ENCODE results near the gene FNBP1.

Gene FNBP1

DNA sequence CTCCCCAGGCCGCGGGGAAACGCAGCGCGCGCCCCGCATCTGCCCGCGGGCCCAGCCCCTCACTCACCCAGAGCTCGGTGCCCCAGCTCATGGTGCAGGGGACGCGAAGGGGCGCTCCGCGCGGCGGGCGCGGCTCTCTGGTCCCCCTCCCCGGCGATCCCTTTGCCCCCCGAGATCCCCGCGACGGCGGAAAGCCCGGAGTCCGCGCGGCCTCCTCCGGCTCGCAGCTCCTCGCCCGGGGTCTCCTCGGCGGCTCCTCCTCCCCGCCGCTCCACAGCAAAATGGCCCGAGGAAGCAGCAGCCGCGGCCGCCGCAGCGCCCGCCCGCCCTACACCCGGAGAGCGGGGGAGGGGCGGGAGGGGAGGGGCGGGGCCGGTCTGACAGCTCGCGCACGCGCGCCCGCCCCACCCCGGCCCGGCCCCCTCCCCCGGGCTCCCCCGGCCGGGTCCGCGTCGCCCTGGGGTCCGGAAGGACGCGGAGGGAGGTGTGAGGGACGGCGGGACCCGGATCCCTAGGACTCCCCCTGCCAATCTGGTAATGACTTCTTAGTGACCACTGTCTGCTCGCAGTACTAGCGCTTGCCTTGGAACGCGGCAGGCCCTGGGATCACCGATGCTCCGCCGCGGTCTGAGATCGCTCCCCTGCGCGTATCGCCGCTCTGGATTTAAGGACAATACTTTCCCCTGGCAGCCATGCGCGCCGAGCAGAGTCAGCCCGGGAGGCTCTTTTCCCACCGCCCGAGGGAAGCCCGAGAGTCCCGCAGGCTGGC, at the start of gene FNBP1:
TSS of gene FNBP1 (minus strand) at position 305 of the 769 bp plus-strand sequence. CDS start at position 91, 214 bp downstream.
- H3K27me3 ChIP-seq (ENCODE audit: control insufficient read depth, insufficient read depth, low read length) = peaks cover 17% of the 10 kb centered on the region
- peak within 1 kb of the TSS; percentile 47 for H3K9ac ChIP-seq (ENCODE audit: low read depth, low read length)
- H3K27ac ChIP-seq (ENCODE audit: low read depth, low read length) = peak within 1 kb of the TSS; percentile 78
- peak within 1 kb of the TSS; percentile 90 for H3K4me3 ChIP-seq (ENCODE audit: low read depth, low read length)
- peaks cover 16% of the 10 kb centered on the region for H3K4me1 ChIP-seq (ENCODE audit: control insufficient read depth, insufficient read depth, low read length)
- H3K9me3 ChIP-seq (ENCODE audit: control insufficient read depth, insufficient read depth, low read length) = no peaks in the 10 kb centered on the region
- no peaks in the 10 kb centered on the region for H3K36me3 ChIP-seq (ENCODE audit: control insufficient read depth, insufficient read depth, low read length)

DNA sequence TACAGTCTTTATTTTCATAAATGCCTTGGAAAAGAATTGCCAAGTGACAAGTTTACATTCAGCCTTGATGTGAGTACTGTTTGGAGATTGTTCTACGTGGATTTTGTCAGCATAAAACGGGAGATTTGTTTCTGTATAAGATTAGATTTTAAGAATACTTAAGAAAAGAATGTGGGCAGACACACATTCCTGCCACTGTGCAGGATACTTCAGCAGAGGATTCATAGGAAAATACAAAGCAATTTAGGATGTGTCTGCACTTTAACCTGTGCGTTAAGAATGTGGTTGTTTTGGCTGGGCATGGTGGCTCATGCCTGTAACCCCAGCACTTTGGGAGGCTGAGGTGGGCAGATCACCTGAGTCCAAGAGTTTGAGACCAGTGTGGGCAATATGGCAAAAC, 47.9 kb upstream of the FNBP1 start:
- peaks cover 65% of the 10 kb centered on the region for H3K36me3 ChIP-seq (ENCODE audit: control insufficient read depth, insufficient read depth, low read length)
- H3K9ac ChIP-seq (ENCODE audit: low read depth, low read length) = no peak overlapping the region

DNA sequence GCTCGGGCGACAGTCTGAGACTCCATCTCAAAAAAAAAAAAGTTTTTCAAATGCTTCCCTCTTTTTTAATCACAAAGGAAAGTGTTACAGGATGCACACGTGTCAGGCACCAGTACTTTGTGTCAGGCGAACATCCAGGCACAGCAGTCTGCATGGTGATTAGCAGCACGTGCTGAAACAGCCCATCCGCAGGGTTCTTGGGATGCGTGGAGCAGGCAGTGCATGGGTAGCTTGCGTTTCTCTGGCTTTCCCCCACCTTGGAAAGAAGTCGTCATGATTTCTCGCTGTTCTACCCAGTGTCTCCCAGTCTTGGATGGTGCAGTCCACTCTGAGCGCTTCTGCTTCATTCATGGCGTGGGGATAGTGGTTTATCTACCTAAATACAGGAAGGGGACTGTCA, 46.2 kb upstream of the FNBP1 start:
- H3K9ac ChIP-seq (ENCODE audit: low read depth, low read length) = no peak overlapping the region
- no peak overlapping the region for H3K27ac ChIP-seq (ENCODE audit: low read depth, low read length)
- H3K9me3 ChIP-seq (ENCODE audit: control insufficient read depth, insufficient read depth, low read length) = no peaks in the 10 kb centered on the region
- peaks cover 60% of the 10 kb centered on the region for H3K36me3 ChIP-seq (ENCODE audit: control insufficient read depth, insufficient read depth, low read length)
- no peak overlapping the region for H3K4me3 ChIP-seq (ENCODE audit: low read depth, low read length)
- no peaks in the 10 kb centered on the region for H3K27me3 ChIP-seq (ENCODE audit: control insufficient read depth, insufficient read depth, low read length)
- H3K4me1 ChIP-seq (ENCODE audit: control insufficient read depth, insufficient read depth, low read length) = no peaks in the 10 kb centered on the region

More for the DNA sequence above, 47.9 kb upstream of the FNBP1 start:
- Histone ChIP-seq H3K9me3 (ENCODE audit: control insufficient read depth, insufficient read depth, low read length) (no peaks in the 10 kb centered on the region), H3K4me1 (ENCODE audit: control insufficient read depth, insufficient read depth, low read length) (no peaks in the 10 kb centered on the region), H3K4me3 (ENCODE audit: low read depth, low read length) (no peak overlapping the region), H3K27me3 (ENCODE audit: control insufficient read depth, insufficient read depth, low read length) (no peaks in the 10 kb centered on the region), H3K27ac (ENCODE audit: low read depth, low read length) (no peak overlapping the region)

DNA sequence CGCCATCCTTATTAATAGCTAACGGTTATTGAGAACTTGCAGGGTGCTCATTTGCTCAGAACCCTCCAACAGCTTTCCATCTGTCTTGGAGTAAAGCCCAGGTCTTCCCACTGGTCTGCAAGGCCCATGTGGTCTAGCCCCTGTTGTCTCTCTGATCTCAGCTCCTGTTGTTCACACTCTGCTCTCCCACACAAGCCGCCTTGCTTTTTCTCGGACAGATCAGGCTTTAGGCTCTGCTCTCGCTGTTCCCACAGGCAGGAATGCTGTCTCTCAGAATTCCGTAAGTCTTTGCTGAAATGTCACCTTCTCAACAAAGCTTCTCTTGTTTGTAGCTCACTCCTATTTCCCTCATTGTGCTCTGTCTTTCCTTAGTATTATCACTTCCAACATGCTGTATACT, 45.1 kb upstream of the FNBP1 start:
- H3K36me3 ChIP-seq (ENCODE audit: control insufficient read depth, insufficient read depth, low read length) = peaks cover 58% of the 10 kb centered on the region
- H3K4me3 ChIP-seq (ENCODE audit: low read depth, low read length) = no peak overlapping the region
- no peaks in the 10 kb centered on the region for H3K4me1 ChIP-seq (ENCODE audit: control insufficient read depth, insufficient read depth, low read length)
- H3K9ac ChIP-seq (ENCODE audit: low read depth, low read length) = no peak overlapping the region
- no peaks in the 10 kb centered on the region for H3K27me3 ChIP-seq (ENCODE audit: control insufficient read depth, insufficient read depth, low read length)
- H3K9me3 ChIP-seq (ENCODE audit: control insufficient read depth, insufficient read depth, low read length) = no peaks in the 10 kb centered on the region
- no peak overlapping the region for H3K27ac ChIP-seq (ENCODE audit: low read depth, low read length)

DNA sequence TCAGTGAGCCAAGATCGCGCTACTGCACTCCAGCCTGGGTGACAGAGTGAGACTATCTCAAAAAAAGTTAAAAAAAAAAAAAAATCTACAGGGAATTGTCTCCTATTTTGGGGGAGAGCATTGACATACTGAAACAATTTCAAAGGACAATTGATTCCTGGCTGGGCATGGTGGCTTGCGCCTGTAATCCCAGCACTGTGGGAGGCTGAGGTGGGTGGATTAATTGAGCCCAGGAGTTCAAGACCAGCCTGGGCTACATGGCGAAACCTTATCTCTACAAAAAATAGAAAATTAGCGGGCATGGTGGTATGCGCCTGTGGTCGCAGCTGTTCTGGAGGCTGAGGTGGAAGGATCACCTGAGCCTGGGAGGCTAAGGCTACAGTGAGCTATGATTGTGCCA, 41.3 kb upstream of the FNBP1 start:
- no peak overlapping the region for H3K9ac ChIP-seq (ENCODE audit: low read depth, low read length)
- no peak overlapping the region for H3K4me3 ChIP-seq (ENCODE audit: low read depth, low read length)
- H3K9me3 ChIP-seq (ENCODE audit: control insufficient read depth, insufficient read depth, low read length) = no peaks in the 10 kb centered on the region
- H3K27ac ChIP-seq (ENCODE audit: low read depth, low read length) = no peak overlapping the region
- H3K27me3 ChIP-seq (ENCODE audit: control insufficient read depth, insufficient read depth, low read length) = no peaks in the 10 kb centered on the region
- no peaks in the 10 kb centered on the region for H3K4me1 ChIP-seq (ENCODE audit: control insufficient read depth, insufficient read depth, low read length)
- H3K36me3 ChIP-seq (ENCODE audit: control insufficient read depth, insufficient read depth, low read length) = peaks cover 48% of the 10 kb centered on the region

DNA sequence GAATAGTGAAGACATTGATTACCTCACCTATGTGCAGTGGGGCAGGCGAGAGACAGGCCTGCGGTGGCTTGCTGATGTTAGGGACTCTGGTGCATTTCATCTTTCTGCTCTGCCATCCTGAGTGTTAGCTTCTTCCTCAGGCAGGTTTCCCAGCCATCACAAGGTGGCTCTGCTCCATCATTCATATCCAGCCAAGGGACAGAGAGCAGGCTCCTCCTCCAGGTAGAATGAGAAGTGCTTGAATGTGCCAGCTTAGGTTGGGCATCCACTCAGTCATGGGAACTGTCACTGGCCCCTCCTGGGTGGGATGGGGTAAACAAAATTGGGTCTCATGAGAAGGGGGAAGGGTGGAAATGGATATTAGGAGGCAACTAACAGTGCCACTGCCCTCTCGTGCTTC, 35.6 kb upstream of the FNBP1 start:
- no peak overlapping the region for H3K27ac ChIP-seq (ENCODE audit: low read depth, low read length)
- H3K27me3 ChIP-seq (ENCODE audit: control insufficient read depth, insufficient read depth, low read length) = no peaks in the 10 kb centered on the region
- H3K36me3 ChIP-seq (ENCODE audit: control insufficient read depth, insufficient read depth, low read length) = peaks cover 52% of the 10 kb centered on the region

DNA sequence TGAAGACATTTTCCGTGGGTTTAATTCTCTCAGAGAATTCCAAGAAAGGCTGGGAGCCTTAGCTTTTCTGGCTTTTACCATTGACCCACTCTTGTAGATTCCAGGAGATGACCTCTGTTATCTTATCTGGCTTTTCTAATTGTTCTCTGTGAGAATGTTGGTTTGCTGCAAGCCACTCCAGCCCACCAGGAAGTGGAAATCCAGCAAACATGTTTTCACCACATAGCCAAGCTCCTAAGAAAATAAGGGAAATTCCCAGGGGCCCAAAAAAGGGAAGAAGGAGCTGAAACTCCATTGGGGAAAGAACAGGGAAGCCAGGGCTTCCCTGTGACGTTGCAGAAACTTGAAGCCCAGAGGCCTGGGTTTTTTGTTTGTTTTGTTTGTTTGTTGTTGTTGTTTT, 30.4 kb upstream of the FNBP1 start:
- Histone ChIP-seq H3K9ac (ENCODE audit: low read depth, low read length) (no peak overlapping the region), H3K27me3 (ENCODE audit: control insufficient read depth, insufficient read depth, low read length) (no peaks in the 10 kb centered on the region), H3K4me1 (ENCODE audit: control insufficient read depth, insufficient read depth, low read length) (peaks cover 6% of the 10 kb centered on the region), H3K27ac (ENCODE audit: low read depth, low read length) (peak overlapping the region; percentile 40), H3K36me3 (ENCODE audit: control insufficient read depth, insufficient read depth, low read length) (peaks cover 20% of the 10 kb centered on the region), H3K9me3 (ENCODE audit: control insufficient read depth, insufficient read depth, low read length) (no peaks in the 10 kb centered on the region), H3K4me3 (ENCODE audit: low read depth, low read length) (no peak overlapping the region)

More for the DNA sequence above, 35.6 kb upstream of the FNBP1 start:
- Histone ChIP-seq H3K9me3 (ENCODE audit: control insufficient read depth, insufficient read depth, low read length) (no peaks in the 10 kb centered on the region), H3K4me3 (ENCODE audit: low read depth, low read length) (no peak overlapping the region), H3K9ac (ENCODE audit: low read depth, low read length) (no peak overlapping the region), H3K4me1 (ENCODE audit: control insufficient read depth, insufficient read depth, low read length) (no peaks in the 10 kb centered on the region)

DNA sequence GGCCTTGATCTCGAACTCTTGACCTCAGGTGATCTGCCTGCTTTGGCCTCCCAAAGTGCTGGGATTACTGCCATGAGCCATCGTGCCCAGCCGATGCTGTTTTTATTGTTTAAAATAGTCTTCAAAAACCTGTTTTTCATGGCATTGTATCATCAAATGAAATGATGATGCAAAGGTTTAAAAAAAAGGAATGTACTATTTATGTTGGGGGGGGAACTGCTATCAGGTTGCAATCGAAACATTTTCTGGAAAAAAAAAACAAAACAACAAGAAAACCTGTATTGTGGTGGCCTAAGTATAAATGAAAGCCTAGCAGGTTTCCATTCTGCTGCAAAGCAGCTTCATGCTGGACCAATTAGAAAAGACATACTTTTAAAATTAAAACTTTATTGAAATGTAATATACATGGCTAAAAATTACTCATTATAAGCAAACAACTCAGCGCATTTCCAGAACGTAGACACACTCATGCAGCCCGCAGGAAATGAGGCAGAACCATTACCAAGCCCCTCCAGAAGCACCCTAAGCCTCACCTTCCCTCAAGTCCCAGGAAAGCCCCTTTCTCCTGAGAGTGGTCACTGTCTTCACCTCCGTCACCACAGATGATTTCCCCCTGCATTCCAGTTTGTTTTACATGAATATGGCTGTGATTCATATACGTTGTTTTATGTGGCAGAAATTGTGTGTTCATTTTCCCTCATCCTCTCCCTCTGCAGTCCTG, 29.7 kb upstream of the FNBP1 start:
- Histone ChIP-seq H3K4me3 (ENCODE audit: low read depth, low read length) (no peak overlapping the region), H3K27ac (ENCODE audit: low read depth, low read length) (peak overlapping the region; percentile 40), H3K27me3 (ENCODE audit: control insufficient read depth, insufficient read depth, low read length) (no peaks in the 10 kb centered on the region), H3K9ac (ENCODE audit: low read depth, low read length) (no peak overlapping the region), H3K36me3 (ENCODE audit: control insufficient read depth, insufficient read depth, low read length) (peaks cover 16% of the 10 kb centered on the region), H3K9me3 (ENCODE audit: control insufficient read depth, insufficient read depth, low read length) (no peaks in the 10 kb centered on the region), H3K4me1 (ENCODE audit: control insufficient read depth, insufficient read depth, low read length) (peaks cover 6% of the 10 kb centered on the region)

DNA sequence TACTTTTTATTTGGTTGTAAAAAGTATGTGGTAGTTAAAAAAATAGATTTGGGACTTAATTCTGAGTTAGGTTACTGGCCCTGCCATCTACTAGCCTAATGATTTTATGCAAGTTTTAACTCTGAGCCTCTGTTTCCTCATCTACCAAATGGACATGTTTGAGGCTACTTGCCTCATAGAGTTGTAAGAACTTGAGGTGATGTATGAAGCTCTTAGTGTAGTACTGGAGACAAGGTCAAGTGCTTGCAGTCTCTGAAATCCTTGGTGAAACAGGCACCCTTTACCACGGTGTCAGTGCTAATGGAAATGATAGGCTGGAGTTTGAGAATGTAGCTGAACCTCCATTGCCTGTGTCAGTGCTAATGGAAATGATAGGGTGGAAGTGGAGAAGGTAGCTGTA, 26.1 kb upstream of the FNBP1 start:
- H3K9ac ChIP-seq (ENCODE audit: low read depth, low read length) = no peak overlapping the region
- H3K27ac ChIP-seq (ENCODE audit: low read depth, low read length) = no peak overlapping the region
- no peak overlapping the region for H3K4me3 ChIP-seq (ENCODE audit: low read depth, low read length)
- peaks cover 6% of the 10 kb centered on the region for H3K4me1 ChIP-seq (ENCODE audit: control insufficient read depth, insufficient read depth, low read length)
- H3K36me3 ChIP-seq (ENCODE audit: control insufficient read depth, insufficient read depth, low read length) = no peaks in the 10 kb centered on the region
- no peaks in the 10 kb centered on the region for H3K27me3 ChIP-seq (ENCODE audit: control insufficient read depth, insufficient read depth, low read length)
- no peaks in the 10 kb centered on the region for H3K9me3 ChIP-seq (ENCODE audit: control insufficient read depth, insufficient read depth, low read length)

DNA sequence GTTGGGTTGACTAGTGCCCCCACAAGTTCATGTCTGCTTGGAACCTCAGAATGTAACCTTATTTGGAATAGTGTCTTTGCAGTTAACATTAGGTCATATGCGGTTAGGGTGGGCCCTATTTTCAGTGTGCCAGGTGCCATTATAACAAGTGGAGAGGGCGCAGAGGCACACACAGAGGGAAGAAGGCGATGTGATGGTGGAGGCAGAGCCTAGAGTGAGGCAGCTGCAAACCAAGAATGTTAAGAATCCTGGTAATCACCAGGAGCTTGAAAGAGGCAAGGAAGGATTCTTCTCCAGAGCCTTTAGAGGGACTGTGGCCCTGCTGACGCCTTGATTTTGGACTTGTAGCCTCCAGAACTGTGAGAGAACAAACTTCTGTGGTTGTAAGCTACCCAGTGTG, 21.6 kb upstream of the FNBP1 start:
- H3K9ac ChIP-seq (ENCODE audit: low read depth, low read length) = no peak overlapping the region
- no peaks in the 10 kb centered on the region for H3K4me1 ChIP-seq (ENCODE audit: control insufficient read depth, insufficient read depth, low read length)
- H3K9me3 ChIP-seq (ENCODE audit: control insufficient read depth, insufficient read depth, low read length) = no peaks in the 10 kb centered on the region
- no peak overlapping the region for H3K27ac ChIP-seq (ENCODE audit: low read depth, low read length)
- H3K4me3 ChIP-seq (ENCODE audit: low read depth, low read length) = no peak overlapping the region
- H3K27me3 ChIP-seq (ENCODE audit: control insufficient read depth, insufficient read depth, low read length) = no peaks in the 10 kb centered on the region
- H3K36me3 ChIP-seq (ENCODE audit: control insufficient read depth, insufficient read depth, low read length) = no peaks in the 10 kb centered on the region

DNA sequence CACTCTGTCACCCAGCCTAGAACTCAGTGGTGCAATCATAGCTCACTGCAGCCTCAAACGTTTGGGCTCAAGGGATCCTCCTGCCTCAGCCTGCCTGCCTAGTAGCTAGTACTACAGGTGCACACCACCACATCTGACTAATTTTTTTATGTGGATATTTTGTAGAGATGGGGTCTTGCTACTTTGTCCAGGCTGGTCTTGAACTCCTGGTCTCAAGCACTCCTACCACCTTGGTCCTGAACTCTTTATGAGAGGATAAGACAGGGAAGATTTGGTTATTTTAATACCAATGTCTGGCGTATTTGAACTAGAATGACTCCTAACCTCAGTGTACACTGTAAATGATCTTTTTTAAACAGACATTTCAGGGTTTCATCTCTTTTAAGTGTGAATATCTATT, 19.8 kb upstream of the FNBP1 start:
- peaks cover 4% of the 10 kb centered on the region for H3K36me3 ChIP-seq (ENCODE audit: control insufficient read depth, insufficient read depth, low read length)
- no peak overlapping the region for H3K9ac ChIP-seq (ENCODE audit: low read depth, low read length)
- H3K27me3 ChIP-seq (ENCODE audit: control insufficient read depth, insufficient read depth, low read length) = no peaks in the 10 kb centered on the region
- H3K27ac ChIP-seq (ENCODE audit: low read depth, low read length) = no peak overlapping the region
- no peak overlapping the region for H3K4me3 ChIP-seq (ENCODE audit: low read depth, low read length)
- H3K4me1 ChIP-seq (ENCODE audit: control insufficient read depth, insufficient read depth, low read length) = no peaks in the 10 kb centered on the region
- H3K9me3 ChIP-seq (ENCODE audit: control insufficient read depth, insufficient read depth, low read length) = no peaks in the 10 kb centered on the region

Measured in HUES48 (cell line).